Subcutaneous adipose tissue (tissue), 4 donors: Measurements from ENCODE around the gene TBC1D22B. TPM values are rescaled to one million over a fixed set of nuclear protein-coding genes. Genes with fewer than 3 reads are reported as not detected.

Experiments used
- total RNA-seq, 4 donors: library from RNA; depleted of rRNA; stranded (reverse); fragments of >200 nt; gene quantifications; one replicate each; pipeline ENCODE4 v1.1.0, GENCODE V29; 2016
- TF ChIP-seq, protein P1 (sequence below): fragments of 450-650 bp; IDR thresholded peaks from one replicate; pipeline ENCODE4 v1.5.1; 2016; ENCODE audit warnings: low read depth, mild to moderate bottlenecking, control low read depth, antibody characterized with exemption, moderate library complexity

Gene TBC1D22B
- total RNA-seq, 4 donors from 2014 or later = 4.8 to 5.5 (median 5.2) TPM

DNA sequence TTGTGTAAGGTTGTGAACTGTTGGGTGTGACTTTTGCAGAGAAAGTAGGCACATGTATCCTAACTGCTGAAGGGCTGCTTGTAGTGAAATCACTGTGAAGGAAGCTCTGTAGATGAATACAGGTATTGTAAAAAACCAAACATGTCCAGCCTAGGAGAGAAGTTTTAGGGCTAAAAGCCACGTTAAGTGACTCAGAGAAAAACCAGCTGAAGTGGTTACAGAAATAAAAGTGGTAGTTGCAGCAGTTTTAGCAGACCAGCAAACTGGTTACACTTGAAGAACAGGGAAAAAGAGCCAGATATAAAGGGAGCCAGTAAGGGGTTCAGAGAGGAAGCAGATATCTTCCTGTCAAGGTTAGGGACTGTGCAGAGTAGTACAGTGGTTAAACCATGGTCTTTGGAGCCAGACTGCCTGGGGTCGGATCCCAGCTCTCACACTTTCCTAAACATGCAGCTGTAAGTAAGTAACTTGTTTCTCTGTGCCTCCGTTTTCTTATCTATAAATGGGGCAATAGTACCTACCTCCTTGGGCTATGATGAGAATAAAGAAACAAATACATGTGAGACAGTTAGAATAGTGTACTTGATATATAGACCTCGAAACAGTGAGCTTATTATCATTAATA, 62.4 kb downstream of the TBC1D22B start:
- TF ChIP-seq, protein P1, sequence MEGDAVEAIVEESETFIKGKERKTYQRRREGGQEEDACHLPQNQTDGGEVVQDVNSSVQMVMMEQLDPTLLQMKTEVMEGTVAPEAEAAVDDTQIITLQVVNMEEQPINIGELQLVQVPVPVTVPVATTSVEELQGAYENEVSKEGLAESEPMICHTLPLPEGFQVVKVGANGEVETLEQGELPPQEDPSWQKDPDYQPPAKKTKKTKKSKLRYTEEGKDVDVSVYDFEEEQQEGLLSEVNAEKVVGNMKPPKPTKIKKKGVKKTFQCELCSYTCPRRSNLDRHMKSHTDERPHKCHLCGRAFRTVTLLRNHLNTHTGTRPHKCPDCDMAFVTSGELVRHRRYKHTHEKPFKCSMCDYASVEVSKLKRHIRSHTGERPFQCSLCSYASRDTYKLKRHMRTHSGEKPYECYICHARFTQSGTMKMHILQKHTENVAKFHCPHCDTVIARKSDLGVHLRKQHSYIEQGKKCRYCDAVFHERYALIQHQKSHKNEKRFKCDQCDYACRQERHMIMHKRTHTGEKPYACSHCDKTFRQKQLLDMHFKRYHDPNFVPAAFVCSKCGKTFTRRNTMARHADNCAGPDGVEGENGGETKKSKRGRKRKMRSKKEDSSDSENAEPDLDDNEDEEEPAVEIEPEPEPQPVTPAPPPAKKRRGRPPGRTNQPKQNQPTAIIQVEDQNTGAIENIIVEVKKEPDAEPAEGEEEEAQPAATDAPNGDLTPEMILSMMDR = no peak

DNA sequence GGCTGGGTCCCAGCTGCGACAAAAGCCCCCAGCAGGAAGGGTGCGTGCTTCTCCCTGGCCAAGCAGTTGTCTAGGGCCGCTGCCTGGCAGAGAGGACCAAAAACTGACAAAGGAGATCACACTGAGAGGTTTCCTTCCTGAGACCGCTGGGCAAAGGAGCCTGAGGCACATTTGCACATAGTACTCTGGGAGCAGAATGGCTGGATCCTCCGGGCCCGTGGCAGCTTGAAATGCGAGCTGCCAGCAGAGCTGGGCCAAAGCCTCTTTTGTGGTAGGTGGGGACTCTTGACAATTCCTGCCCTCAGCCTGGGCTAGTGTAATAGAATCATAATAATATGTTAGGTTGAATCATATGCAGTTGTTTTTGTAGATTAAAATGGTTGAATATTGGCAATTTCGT, 63.1 kb downstream of the TBC1D22B start:
- TF ChIP-seq, protein P1 = no peak

DNA sequence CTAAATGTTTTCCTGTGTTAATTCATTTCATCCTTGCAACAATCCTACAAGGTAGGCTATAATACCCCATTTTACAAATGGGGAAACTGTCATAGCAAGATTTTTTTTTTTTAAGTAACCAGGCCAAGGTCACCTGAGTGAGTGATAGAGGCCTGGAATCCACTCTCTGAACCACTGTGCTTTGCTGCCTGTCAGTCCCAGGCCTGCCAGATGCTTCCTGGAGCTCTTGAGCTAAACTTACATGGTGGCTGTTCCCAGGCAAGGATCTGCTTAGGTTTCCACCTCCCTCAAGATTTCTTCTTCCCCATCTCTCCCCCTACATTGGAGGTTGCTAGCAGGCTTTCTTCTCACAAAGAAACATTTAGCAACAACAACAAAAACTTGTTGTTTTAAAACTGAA, 63.5 kb downstream of the TBC1D22B start:
- TF ChIP-seq, protein P1 = no peak

DNA sequence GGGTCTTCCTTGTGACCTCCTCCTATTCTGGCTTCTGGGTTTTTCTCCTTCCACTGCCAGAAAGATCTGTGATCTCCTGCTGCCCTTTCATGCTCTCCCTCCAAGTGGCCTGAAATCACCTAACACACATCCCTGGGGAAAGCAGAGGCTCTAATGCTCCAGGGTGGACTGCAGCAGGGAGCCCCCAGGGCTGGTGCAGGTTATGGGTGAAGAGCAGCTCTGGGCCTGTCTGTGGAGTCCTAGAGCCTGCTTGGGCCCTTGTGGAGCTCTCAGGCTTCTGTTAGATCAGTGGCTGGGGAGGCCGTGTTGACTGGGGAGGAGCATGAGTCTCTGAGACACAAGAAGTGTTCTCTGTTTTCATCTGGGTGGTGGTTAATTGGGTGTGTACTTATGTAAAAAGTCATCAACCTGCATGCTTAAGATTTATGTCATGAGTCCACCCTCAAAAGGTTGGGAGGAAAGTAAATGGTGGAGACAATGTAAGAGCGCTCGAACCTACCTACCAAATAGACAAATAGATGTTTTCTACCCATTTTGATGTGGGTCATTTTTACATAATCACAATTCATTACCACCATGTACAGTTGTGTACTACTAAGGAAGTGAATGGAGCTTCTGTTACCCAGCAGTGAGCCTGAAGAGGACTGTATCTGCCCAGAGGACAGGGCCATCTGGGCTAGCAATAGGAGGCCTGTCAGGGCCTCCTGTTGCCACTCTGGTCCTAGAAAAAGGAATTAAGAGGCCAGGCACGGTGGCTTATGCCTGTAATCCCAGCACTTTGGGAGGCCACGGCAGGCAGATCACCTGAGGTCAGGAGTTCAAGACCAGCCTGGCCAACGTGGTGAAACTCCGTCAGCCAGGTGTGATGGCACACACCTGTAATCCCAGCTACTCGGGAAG, 64.2 kb downstream of the TBC1D22B start:
- TF ChIP-seq, protein P1 = no peak

DNA sequence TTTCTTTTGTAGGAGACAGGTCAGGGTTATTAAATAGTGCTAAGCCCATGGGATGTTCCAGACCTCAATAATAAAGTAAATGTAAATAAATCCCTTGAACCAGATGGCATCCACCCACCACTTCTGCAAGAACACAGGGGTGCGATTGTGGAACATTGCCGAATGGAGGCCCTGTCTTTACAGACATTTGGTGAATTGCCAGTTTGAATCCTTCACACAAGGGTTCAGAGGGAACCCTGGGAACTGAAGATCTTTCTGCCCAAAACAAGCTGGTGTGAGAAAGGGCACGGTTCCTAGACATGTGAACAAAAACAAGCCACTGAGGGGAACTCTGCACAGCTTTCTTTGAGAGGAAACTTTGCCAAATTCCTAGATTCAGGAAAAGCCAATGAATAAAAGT, 66.0 kb downstream of the TBC1D22B start:
- TF ChIP-seq, protein P1 = no peak

DNA sequence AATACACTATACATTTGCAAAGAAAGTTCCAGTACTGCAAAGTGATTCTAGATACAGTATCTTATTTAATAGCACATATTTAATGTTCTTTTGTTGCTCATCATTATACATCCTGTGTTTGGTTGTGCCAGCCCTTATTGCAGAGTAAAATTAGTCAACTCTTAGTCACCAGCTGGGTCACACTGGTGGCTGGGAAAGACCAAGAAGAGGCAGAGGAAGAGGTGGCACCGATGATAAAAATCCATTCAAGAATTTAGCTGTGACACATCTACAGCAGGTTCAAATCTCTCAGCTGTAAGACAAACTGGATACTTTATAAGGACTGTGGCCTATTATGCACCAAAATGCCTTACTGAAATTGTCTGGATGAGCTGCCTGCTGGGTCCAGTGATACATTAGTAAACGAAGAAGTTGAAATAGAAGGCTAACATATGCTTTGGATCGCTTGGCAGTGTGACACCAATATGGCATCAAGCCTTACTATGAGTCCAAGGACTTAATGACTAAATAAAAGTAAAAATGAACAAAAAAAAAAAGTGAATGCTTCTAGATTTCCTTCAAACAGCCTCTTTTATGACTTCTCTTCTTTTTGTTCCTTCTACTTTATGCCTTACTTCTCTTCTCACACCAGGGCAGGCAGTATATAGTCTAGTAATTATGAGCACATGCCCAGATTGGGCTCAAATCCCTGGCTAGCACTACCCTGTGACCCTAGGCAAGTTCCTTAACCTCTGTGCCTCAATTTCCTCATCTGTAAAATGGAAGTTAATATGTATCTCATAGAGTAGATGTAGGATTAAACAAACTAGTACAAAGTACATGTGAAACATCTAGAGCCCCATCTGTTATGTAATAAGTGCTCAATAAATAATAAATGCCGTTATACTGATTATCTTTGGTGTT, 66.8 kb downstream of the TBC1D22B start:
- TF ChIP-seq, protein P1 = no peak
